Measurements from ENCODE around the gene OR7A5.
"Not testable (repeated sequence)": the region's sequence is repeated elsewhere in the genome, so short reads cannot be mapped to it uniquely, and the experiment has no call there.

OR7A5 gene

GRCh38 chr19:14783410-14783998, 51.5 kb downstream of the OR7A5 start:
- DNase-seq = not testable (repeated sequence)

- no peak for DNase-seq
Observed at GRCh38 chr19:14782626-14783409, 52.2 kb downstream of the OR7A5 start.

DNA sequence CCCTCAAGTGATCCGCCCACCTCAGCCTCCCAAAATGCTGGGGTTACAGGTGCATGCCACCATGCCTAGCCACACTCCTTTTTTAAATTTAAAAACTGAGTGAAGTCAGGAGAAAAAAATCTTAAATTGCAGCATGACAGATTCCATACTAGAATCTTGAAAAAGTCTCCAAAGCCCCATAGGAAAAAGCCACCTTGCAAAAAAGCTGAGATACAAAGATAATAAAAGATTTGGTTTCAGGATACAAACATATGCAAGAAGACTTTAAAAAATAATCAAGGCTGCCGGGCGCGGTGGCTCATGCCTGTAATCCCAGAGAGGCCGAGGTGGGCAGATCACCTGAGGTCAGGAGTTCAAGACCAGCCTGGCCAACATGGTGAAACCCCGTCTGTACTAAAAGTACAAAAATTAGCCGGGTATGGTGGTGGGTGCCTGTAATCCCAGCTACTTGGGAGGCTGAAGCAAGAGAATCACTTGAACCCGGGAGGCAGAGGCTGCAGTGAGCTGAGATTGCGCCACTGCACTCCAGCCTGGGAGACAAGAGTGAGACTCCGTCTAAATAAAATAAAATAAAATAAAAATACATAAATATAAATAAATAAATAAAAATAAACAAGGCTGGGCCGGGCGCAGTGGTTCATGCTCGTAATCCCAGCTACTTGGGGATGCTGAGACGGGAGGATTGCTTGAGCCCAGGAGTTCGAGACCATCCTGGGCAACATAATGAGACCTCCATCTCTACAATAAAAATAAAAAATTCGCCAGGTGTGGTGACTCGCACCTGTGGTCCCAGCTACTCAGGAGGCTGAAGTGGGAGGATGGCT, 53.1 kb downstream of the OR7A5 start:
- DNase-seq = not testable (repeated sequence)

- not testable (repeated sequence) for DNase-seq
Observed at GRCh38 chr19:14780622-14781225, 54.3 kb downstream of the OR7A5 start.

DNA sequence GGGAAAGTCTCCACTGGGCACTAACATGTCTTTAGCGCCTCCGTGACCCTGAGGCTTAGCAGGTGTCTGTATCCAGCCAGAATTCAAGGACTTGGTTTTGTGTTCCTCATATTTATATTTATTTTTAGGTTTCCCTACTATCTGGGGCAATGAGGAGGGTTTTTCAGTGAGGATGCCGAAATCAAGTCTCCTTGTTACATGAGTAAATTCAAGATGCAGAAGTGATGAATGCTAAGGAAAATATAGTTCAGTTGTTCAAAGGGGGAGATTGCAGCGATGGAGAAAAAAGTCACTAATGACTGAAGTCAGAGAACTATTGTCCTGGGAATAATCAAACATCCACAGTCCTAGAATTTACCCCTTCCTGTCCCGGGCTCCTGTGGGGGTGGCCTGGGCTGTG, 55.8 kb downstream of the OR7A5 start:
- no peak for DNase-seq

GRCh38 chr19:14778110-14778845, 56.7 kb downstream of the OR7A5 start, which contains the start of gene ADGRE2:
ADGRE2 (minus strand) TSS chr19:14778560; CDS start chr19:14776756, 1,804 bp downstream.
- not testable (repeated sequence) for DNase-seq

- DNase-seq = not testable (repeated sequence)
Observed at GRCh38 chr19:14777645-14778044, 57.3 kb downstream of the OR7A5 start.

Measured in activated effector memory CD4-positive, alpha-beta T cell treated with Interleukin-2 at 50 U/mL for 16 hours (primary cell).